Heart left ventricle (tissue), 16 donors: ENCODE results near the gene DGKB. TPM values are rescaled to one million over a fixed set of nuclear protein-coding genes. Genes with fewer than 3 reads are reported as not detected.

Source experiments
- ATAC-seq, 4 donors: fragments of 200-7000 bp; cut with Tn5 transposase; one replicate each; pipeline ENCODE4 v1.9.1; 2020 to 2022; ENCODE audit warnings: moderate library complexity in 4 of 4, mild to moderate bottlenecking in 3 of 4, moderate number of reproducible peaks in 1 of 4
- DNase-seq, 5 donors: peaks; one replicate each; pipeline ENCODE4 v3.0.0-alpha.2; 2020
- H3K27ac ChIP-seq, 12 donors: fragments of 200-600 bp; sonication (generic) in 4 of 12; one replicate each; pipeline versions ENCODE4 v1.5.0 to v1.8.0; 2016 to 2022; ENCODE audit warnings: mild to moderate bottlenecking in 2 of 12
- H3K27me3 ChIP-seq, 9 donors: fragments of 200-600 bp; sonication (generic) in 2 of 9; one replicate each; pipeline versions ENCODE4 v1.5.1 to v1.8.0; 2016 to 2022; ENCODE audit warnings: mild to moderate bottlenecking in 3 of 9
- H3K36me3 ChIP-seq, 9 donors: fragments of 200-600 bp; sonication (generic) in 2 of 9; one replicate each; pipeline versions ENCODE4 v1.5.0 to v1.8.0; 2018 to 2022; ENCODE audit warnings: mild to moderate bottlenecking in 2 of 9
- H3K4me1 ChIP-seq, 12 donors: fragments of 200-600 bp; sonication (generic) in 4 of 12; one replicate each; pipeline versions ENCODE4 v1.5.0 to v1.8.0; 2016 to 2022; ENCODE audit warnings: mild to moderate bottlenecking in 3 of 12
- H3K4me3 ChIP-seq, 12 donors: fragments of 200-600 bp; sonication (generic) in 4 of 12; one replicate each; pipeline versions ENCODE4 v1.5.0 to v1.8.0; 2017 to 2022; ENCODE audit warnings: mild to moderate bottlenecking in 9 of 12, moderate library complexity in 4 of 12
- H3K9me3 ChIP-seq, 12 donors: fragments of 200-600 bp; sonication (generic) in 4 of 12; one replicate each; pipeline versions ENCODE4 v1.5.0 to v1.8.0; 2016 to 2022; ENCODE audit warnings: mild to moderate bottlenecking in 1 of 12
- CTCF ChIP-seq, 12 donors: fragments of 200-600 bp; sonication (generic) in 4 of 12; IDR thresholded peaks; one replicate each; pipeline versions ENCODE4 v1.5.0 to v1.8.0; 2018 to 2022; ENCODE audit warnings: antibody characterized with exemption in 12 of 12, mild to moderate bottlenecking in 5 of 12
- POLR2A ChIP-seq, 2 donors: fragments of 450-650 bp; IDR thresholded peaks; one replicate each; pipeline ENCODE4 v1.6.1; 2017; ENCODE audit warnings: antibody characterized with exemption in 2 of 2, mild to moderate bottlenecking in 2 of 2, moderate library complexity in 2 of 2
- WGBS, 4 donors: extraction: QIAGEN DNeasy Blood & Tissue Kit in 2 of 4; methylation state at CpG; one replicate each; pipeline versions ENCODE4 v1.1.5 to v1.1.7; 2013 to 2018; 5-methylcytosine and 5-hydroxymethylcytosine counted together
- intact Hi-C, 10 donors: fragments of 100-400 bp; cut with DNase I; formaldehyde crosslinking; loops; one replicate each; pipeline versions ENCODE4 v1.11.1 to v1.14.2; 2022
- polyA plus RNA-seq, 2 donors: library from polyadenylated mRNA; stranded (reverse); fragments of 200-250 nt; gene quantifications; one replicate each; pipeline ENCODE4 v1.2.3, GENCODE V29; 2013
- total RNA-seq, 9 donors: library from RNA; depleted of rRNA in 2 of 9; stranded (reverse); fragments of >200 nt in 2 of 9; fragmentation: NEBNext Ultra II Directional in 3 of 9; extraction: Animal tissue kit (Norgen Biotek cat#: 25700) in 3 of 9; gene quantifications; one replicate each; pipeline versions ENCODE4 v1.1.0 to v1.2.4, GENCODE V29; 2016 to 2023
- donor health status: ischemic (EF 13 %, LVEDD 7.1; RV severe dilation, severe dysfunction).
- donor health status: healthy with polysubstance abuse.
- donor health status: DM: no; HTN: yes; CAD: no.
- donor health status: DM: no; HTN: no; CAD: no.
- donor health status: ischemic (EF 25% LVEDD 6.9; RV normal size, moderate dysfunction).
- donor health status: ischemic (EF 25% LVEDD 5.7; RV mildly dilated, moderate dysfunction).
- donor health status: healthy.
- donor health status: DM: yes; HTN: yes; CAD: no.
- donor health status: ischemic (EF 35%, LVEDD 5.7; RV mildly dilated, moderate dysfunction).
- donor health status: nonischemic (EF 11% LVEDD 7.7; RV severe dilation, severe dysfunction).
- donor health status: DM: yes; HTN: yes; CAD: no.
- donor health status: PGD.
- donor health status: ischemic (EF 29% LVEDD 5.4; RV normal size, mild dysfunction).
- donor health status: nonischemic (EF 23%, LVEDD 6.1; RV moderate dilation, normal function).

The DGKB gene
- total and polyA plus RNA-seq, 11 donors, result 0.08 to 1.6 (median 0.47) TPM; not detected in 1

DNA sequence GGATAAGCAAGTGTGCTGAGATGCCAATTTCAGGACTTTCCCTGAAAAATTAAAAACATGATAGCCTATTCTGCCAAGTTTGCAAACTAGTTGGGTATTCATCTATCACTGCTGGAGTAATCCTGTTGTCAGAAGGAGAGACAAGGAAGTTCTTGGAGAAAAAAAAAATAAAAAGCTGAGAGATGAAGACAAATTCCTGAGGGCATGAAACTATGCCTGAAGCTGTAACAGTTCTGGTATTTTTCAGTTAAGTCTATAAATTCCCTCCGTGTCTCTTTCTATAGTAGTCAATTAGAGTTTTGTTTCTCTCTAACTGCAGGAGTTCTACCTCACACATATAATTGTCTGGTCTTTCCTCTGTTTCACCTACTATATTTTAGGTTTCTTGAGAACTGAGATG, 95.7 kb downstream of the DGKB start:
- H3K36me3 ChIP-seq, result no peaks in the 10 kb centered on the region
- no peaks in the 10 kb centered on the region for H3K9me3 ChIP-seq
- ATAC-seq (no peak), DNase-seq (no peak)
- H3K4me3 ChIP-seq, result no peak overlapping the region
- no peaks in the 10 kb centered on the region for H3K4me1 ChIP-seq
- intact Hi-C loops, result no loop called here
- TF ChIP-seq POLR2A (IDR thresholded peaks at IDR 0.05) (no peak), CTCF (IDR thresholded peaks at IDR 0.05) (no peak)
- no peak overlapping the region for H3K27ac ChIP-seq
- WGBS, 4 donors, result 53 to 65% (median 59%) methylated on average over 1 of the region's 1 CpG
- H3K27me3 ChIP-seq, result no peaks in the 10 kb centered on the region

GRCh38 chr7:14805105-14805719, 97.3 kb downstream of the DGKB start:
- intact Hi-C loops, result no loop called here
- Histone ChIP-seq H3K9me3 (no peaks in the 10 kb centered on the region), H3K27me3 (no peaks in the 10 kb centered on the region), H3K27ac (no peak overlapping the region), H3K4me1 (no peaks in the 10 kb centered on the region), H3K4me3 (no peak overlapping the region), H3K36me3 (no peaks in the 10 kb centered on the region)
- ATAC-seq (no peak), DNase-seq (no peak)
- WGBS, 4 donors, result 95 to 96% (median 96%) methylated on average over 2 of the region's 2 CpGs
- TF ChIP-seq POLR2A (IDR thresholded peaks at IDR 0.05) (no peak), CTCF (IDR thresholded peaks at IDR 0.05) (no peak)

- Histone ChIP-seq H3K27ac (no peak overlapping the region), H3K9me3 (no peaks in the 10 kb centered on the region), H3K4me3 (no peak overlapping the region), H3K36me3 (no peaks in the 10 kb centered on the region), H3K27me3 (no peaks in the 10 kb centered on the region), H3K4me1 (no peaks in the 10 kb centered on the region)
- no peak for ATAC-seq
- no peak for DNase-seq
- intact Hi-C loops, result no loop called here
- TF ChIP-seq POLR2A (IDR thresholded peaks at IDR 0.05) (no peak), CTCF (IDR thresholded peaks at IDR 0.05) (no peak)
- WGBS, 4 donors, result 91 to 96% (median 94%) methylated on average over 2 of the region's 2 CpGs
Measured at GRCh38 chr7:14800664-14801063, 101.9 kb downstream of the DGKB start.

GRCh38 chr7:14793151-14793550, 109.4 kb downstream of the DGKB start:
- intact Hi-C loops, result no loop called here
- TF ChIP-seq CTCF (IDR thresholded peaks at IDR 0.05) (no peak), POLR2A (IDR thresholded peaks at IDR 0.05) (no peak)
- Histone ChIP-seq H3K9me3 (peaks cover 0 to 7% (median 0%) of the 10 kb centered on the region in 12 donors), H3K27me3 (no peaks in the 10 kb centered on the region), H3K36me3 (no peaks in the 10 kb centered on the region), H3K4me3 (no peak overlapping the region), H3K27ac (no peak overlapping the region), H3K4me1 (no peaks in the 10 kb centered on the region)
- no peak for ATAC-seq
- 87 to 95% (median 91%) methylated on average over 2 of the region's 2 CpGs for WGBS, 4 donors
- no peak for DNase-seq
